Ovary (tissue), 9 donors: Measurements from ENCODE around the gene GDAP1L1. TPM values are rescaled to one million over a fixed set of nuclear protein-coding genes. Genes with fewer than 3 reads are reported as not detected.

Experiments used
- DNase-seq, 5 donors: peaks; one replicate each; pipeline ENCODE4 v3.0.0-alpha.2; 2019 to 2020
- H3K27ac ChIP-seq, 2 donors: fragments of 200-600 bp; one replicate each; pipeline versions ENCODE4 v1.5.1 to v1.8.0; 2019 to 2022
- H3K27me3 ChIP-seq: fragments of 200-600 bp; one replicate; pipeline ENCODE4 v1.8.0; 2022
- H3K36me3 ChIP-seq: fragments of 200-600 bp; sonication (generic); one replicate; pipeline ENCODE4 v1.5.1; 2019
- H3K4me1 ChIP-seq: one replicate; pipeline ENCODE4 v1.8.1; 2013; ENCODE audit warnings: mild to moderate bottlenecking, moderate library complexity; ENCODE audit not compliant: insufficient read depth
- H3K4me3 ChIP-seq: fragments of 200-600 bp; sonication (generic); one replicate; pipeline ENCODE4 v1.5.1; 2017
- H3K9me3 ChIP-seq, 2 donors: fragments of 200-600 bp in 1 of 2; sonication (generic) in 1 of 2; one replicate each; pipeline versions ENCODE4 v1.5.1 to v1.8.1; 2013 to 2019; ENCODE audit warnings: mild to moderate bottlenecking in 1 of 2, moderate library complexity in 1 of 2
- EP300 ChIP-seq: sonication (generic); formaldehyde crosslinking; IDR thresholded peaks from one replicate; pipeline ENCODE4 v1.6.1; 2017; ENCODE audit warnings: antibody characterized with exemption
- POLR2A ChIP-seq: fragments of 450-650 bp; IDR thresholded peaks from one replicate; pipeline ENCODE4 v1.6.1; 2017; ENCODE audit warnings: antibody characterized with exemption, mild to moderate bottlenecking, moderate library complexity
- WGBS, 3 donors: extraction: QIAGEN DNeasy Blood & Tissue Kit in 1 of 3; methylation state at CpG; one replicate each; pipeline versions ENCODE4 v1.1.5 to v1.1.7; 2013 to 2017; 5-methylcytosine and 5-hydroxymethylcytosine counted together
- intact Hi-C, 4 donors: fragments of 100-400 bp; cut with DNase I; formaldehyde crosslinking; loops; one replicate each; pipeline versions ENCODE4 v1.11.0 to v1.15.1; 2022 to 2023
- polyA plus RNA-seq, 2 donors: library from polyadenylated mRNA; stranded (reverse); fragments of 200-250 nt in 1 of 2; fragments of 350-450 nt in 1 of 2; fragmentation: Illumina TruSeq in 1 of 2; extraction: RNeasy Lipid Tissue Mini Kit (QIAGEN cat#74804) in 1 of 2; gene quantifications; one replicate each; pipeline ENCODE4 v1.2.3, GENCODE V29; 2013 to 2014
- total RNA-seq, 7 donors: library from RNA; depleted of rRNA in 2 of 7; stranded (reverse); fragments of >200 nt in 2 of 7; fragmentation: NEBNext Ultra II Directional in 3 of 7; extraction: Animal tissue kit (Norgen Biotek cat#: 25700) in 3 of 7; gene quantifications; one replicate each; pipeline versions ENCODE4 v1.1.0 to v1.2.4, GENCODE V29; 2016 to 2023
- TF ChIP-seq, protein P1 (sequence below), 3 donors: fragments of 450-650 bp in 2 of 3; fragments of 200-600 bp in 1 of 3; IDR thresholded peaks; one replicate each; pipeline versions ENCODE4 v1.5.1 to v1.8.0; 2016 to 2022; ENCODE audit warnings: antibody characterized with exemption in 3 of 3, mild to moderate bottlenecking in 1 of 3
- donor health status: DM: no; HTN: no; CAD: no; lungs with moderate emphysema.
- donor health status: DM: no; HTN: no; CAD: no.
- donor health status: Bipolar disorder and iron deficiency.
- donor health status: DM: yes; HTN: yes; CAD: no.
- donor health status: DM: no; HTN: no; CAD: no.
- donor health status: DM: yes; HTN: yes; CAD: no.

GDAP1L1 gene
- total and polyA plus RNA-seq, 9 donors, result 0.72 to 3.3 (median 1.6) TPM

DNA sequence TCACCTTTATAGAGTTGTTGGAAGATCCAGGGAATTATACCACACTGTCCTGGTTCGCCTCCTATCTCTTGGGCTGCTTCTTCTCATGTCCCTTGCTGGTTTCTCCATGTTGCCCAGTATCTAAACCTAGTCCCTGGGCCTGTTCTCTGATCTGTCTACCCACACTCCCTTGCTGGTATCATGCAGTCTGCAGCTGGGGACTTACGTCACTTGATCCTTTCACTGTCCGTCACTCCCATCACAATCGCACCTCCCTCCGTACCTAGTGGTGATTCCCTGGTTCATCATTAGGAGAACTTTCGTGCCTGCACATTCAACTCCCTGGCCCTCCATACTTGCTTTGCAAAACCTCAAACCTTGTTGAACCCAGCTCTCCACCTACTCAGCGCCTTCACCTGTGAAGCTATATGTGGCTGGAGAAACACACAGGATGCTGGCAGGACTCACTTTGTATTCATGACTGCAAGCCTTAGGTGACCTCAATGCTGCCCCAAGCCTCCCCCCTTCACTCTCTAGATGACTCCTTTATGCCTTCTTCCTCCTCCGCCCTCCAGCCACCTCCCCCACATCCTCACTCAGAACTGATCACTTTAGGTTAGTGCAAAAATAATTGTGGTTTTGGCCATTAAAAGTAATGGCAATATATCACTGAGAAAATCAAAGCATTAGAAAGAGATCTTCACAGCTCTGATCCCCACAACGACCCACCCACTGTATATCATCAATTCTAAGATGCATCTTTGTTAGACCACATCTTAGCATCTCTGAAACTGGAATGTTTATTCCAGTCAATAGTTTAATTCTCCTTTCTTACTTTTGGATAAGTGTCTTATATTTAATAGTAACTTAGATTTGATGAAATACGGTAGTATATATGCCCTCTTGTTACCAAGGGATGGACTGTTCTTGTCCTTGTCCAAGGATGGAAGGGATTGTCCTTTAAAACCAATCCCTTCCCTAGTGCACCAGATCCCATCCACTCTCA lies 26.4 kb downstream of the GDAP1L1 start:
- Histone ChIP-seq H3K4me1 (no peaks in the 10 kb centered on the region), H3K4me3 (no peak overlapping the region), H3K9me3 (no peaks in the 10 kb centered on the region), H3K27me3 (no peaks in the 10 kb centered on the region), H3K27ac (no peak overlapping the region), H3K36me3 (no peaks in the 10 kb centered on the region)
- intact Hi-C loops, result no loop called here
- WGBS, 3 donors, result 82 to 85% (median 85%) methylated on average over 10 of the region's 10 CpGs
- TF ChIP-seq, protein P1, sequence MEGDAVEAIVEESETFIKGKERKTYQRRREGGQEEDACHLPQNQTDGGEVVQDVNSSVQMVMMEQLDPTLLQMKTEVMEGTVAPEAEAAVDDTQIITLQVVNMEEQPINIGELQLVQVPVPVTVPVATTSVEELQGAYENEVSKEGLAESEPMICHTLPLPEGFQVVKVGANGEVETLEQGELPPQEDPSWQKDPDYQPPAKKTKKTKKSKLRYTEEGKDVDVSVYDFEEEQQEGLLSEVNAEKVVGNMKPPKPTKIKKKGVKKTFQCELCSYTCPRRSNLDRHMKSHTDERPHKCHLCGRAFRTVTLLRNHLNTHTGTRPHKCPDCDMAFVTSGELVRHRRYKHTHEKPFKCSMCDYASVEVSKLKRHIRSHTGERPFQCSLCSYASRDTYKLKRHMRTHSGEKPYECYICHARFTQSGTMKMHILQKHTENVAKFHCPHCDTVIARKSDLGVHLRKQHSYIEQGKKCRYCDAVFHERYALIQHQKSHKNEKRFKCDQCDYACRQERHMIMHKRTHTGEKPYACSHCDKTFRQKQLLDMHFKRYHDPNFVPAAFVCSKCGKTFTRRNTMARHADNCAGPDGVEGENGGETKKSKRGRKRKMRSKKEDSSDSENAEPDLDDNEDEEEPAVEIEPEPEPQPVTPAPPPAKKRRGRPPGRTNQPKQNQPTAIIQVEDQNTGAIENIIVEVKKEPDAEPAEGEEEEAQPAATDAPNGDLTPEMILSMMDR (IDR thresholded peaks at IDR 0.05), result no peak
- no peak for TF ChIP-seq EP300
- TF ChIP-seq POLR2A, result no peak
- no peak for DNase-seq

DNA sequence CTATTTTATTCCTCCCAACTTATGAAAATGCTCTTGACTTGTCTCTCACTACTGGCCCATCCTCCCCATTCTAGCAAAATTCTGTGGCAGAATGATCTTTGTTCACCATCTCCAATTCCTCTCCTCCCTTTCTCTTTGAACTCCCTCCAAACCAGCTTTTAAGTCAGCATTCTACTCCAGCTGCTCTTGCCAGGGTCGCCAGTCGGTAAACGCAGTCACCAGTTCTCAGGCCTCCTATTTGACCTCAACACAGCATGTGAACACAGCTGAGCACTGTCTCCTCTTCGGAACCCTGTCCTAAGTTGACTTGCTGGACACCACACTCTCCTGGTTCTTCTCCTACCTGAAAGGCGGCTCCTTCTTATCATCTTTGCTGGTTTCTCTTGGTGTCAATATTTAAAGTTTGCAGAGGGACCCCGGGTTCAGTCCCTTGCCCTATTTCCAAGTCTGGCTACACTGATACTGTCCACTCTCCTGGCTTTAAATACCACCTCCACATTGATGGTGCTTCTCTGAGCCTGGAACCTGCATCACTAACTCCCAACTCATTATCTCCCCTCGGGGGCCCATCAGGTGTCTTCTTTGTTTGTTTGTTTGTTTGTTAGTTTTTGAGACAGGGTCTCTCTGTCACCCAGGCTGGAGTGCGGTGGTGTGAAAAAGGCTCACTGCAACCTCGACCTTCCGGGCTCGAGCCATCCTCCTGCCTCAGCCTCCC lies 27.4 kb downstream of the GDAP1L1 start:
- intact Hi-C loops, result no loop called here
- DNase-seq, result no peak
- H3K27ac ChIP-seq, result no peak overlapping the region
- H3K4me1 ChIP-seq, result peaks cover 5% of the 10 kb centered on the region
- H3K27me3 ChIP-seq, result no peaks in the 10 kb centered on the region
- H3K4me3 ChIP-seq, result no peak overlapping the region
- WGBS, 3 donors, result 70 to 78% (median 72%) methylated on average over 11 of the region's 11 CpGs
- H3K36me3 ChIP-seq, result no peaks in the 10 kb centered on the region
- TF ChIP-seq, protein P1 (IDR thresholded peaks at IDR 0.05), result no peak
- TF ChIP-seq EP300 (no peak), POLR2A (no peak)
- H3K9me3 ChIP-seq, result no peaks in the 10 kb centered on the region

DNA sequence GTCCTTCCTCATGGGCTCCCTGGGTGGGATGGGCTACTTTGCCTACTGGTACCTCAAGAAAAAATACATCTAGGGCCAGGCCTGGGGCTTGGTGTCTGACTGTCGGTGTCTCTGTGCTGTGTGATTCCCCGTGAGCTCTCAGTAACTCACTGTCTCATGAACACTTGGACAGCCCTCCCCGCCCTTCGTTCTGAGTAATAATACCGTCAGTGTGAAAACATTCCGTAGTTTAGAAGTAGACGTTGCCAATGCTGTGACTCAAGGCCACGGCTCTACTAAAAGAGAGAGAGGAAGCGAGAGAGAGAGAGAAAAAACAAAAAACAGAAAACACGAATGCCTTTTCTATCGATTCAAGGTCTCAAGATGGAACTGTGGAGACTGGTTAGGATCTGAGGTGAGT lies 32.1 kb downstream of the GDAP1L1 start:
- Histone ChIP-seq H3K4me1 (peaks cover 13% of the 10 kb centered on the region), H3K27ac (peak overlapping the region; percentile 41 to 71), H3K9me3 (no peaks in the 10 kb centered on the region), H3K36me3 (no peaks in the 10 kb centered on the region), H3K27me3 (no peaks in the 10 kb centered on the region), H3K4me3 (no peak overlapping the region)
- 14 to 33% (median 15%) methylated on average over 11 of the region's 11 CpGs for WGBS, 3 donors
- intact Hi-C loops, result no loop called here
- TF ChIP-seq EP300 (no peak), POLR2A (no peak)
- TF ChIP-seq, protein P1 (IDR thresholded peaks at IDR 0.05), result no peak
- DNase-seq, result peak; percentile 63 to 80 (median 69)

DNA sequence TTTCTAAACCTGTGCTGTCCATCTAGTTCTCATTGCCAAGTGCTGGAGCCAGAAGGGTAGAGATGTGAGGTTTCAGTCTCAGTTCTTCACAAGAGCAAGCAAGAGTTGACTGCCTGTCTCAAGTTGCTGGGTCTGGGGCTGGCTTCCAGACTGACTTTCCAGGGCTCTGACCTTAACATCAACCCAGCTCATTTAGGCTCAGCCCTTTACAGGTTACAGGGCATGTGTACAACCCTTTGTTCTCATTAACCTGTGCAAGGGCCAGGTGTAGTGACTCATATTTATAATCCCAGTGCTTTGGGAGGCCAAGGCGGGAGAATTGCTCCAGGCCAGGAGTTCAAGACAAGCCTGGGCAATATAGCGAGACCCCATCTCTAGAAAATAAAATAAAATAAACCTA lies 33.3 kb downstream of the GDAP1L1 start:
- intact Hi-C loops, result no loop called here
- H3K36me3 ChIP-seq, result no peaks in the 10 kb centered on the region
- no peak overlapping the region for H3K27ac ChIP-seq
- WGBS, 3 donors, result 96 to 98% (median 98%) methylated on average over 2 of the region's 2 CpGs
- DNase-seq, result no peak
- no peaks in the 10 kb centered on the region for H3K9me3 ChIP-seq
- H3K4me1 ChIP-seq, result peaks cover 13% of the 10 kb centered on the region
- TF ChIP-seq EP300 (no peak), POLR2A (no peak)
- TF ChIP-seq, protein P1 (IDR thresholded peaks at IDR 0.05), result no peak
- H3K27me3 ChIP-seq, result no peaks in the 10 kb centered on the region
- H3K4me3 ChIP-seq, result no peak overlapping the region
